Activated CD8-positive, alpha-beta memory T cell treated with anti-CD3 and anti-CD28 coated beads for 36 hours (primary cell): ENCODE measurements around the gene RNF223. TPM values are rescaled to one million over a fixed set of nuclear protein-coding genes. Genes with fewer than 3 reads are reported as not detected.
"Not testable (repeated sequence)": the region's sequence is repeated elsewhere in the genome, so short reads cannot be mapped to it uniquely, and the experiment has no call there.

Experiments
- CTCF ChIA-PET: fragments of 350-600 bp; sonication (Branson Sonifier 250); formaldehyde crosslinking; loops from one replicate; lab custom pipeline; 2021; ENCODE audit warnings: antibody characterized with exemption; lab: Charles Lee
- POLR2A ChIA-PET: fragments of 350-600 bp; sonication (Branson Sonifier 250); formaldehyde crosslinking; loops from one replicate; lab custom pipeline; 2021; ENCODE audit warnings: antibody characterized with exemption; lab: Charles Lee
- total RNA-seq, 2 experiments: library from RNA; stranded (reverse); gene quantifications; one replicate each; pipeline ENCODE4 v1.2.3, GENCODE V29; 2021

RNF223 gene
- total RNA-seq, 2 experiments from 2014 or later, result not detected

- ChIA-PET POLR2A (no interaction called here), CTCF (no interaction called here)
These were observed 7.5 kb downstream of the RNF223 start for GRCh38 chr1:1066403-1067283.

GRCh38 chr1:1065940-1066304, 8.2 kb downstream of the RNF223 start:
- CTCF ChIA-PET, POLR2A ChIA-PET: not testable (repeated sequence)

- POLR2A ChIA-PET, result interaction anchor here (1.3 kb wide), 1 partner anchor 81 kb away, joined by 3 read pairs; no protein-coding TSS in a partner anchor
- CTCF ChIA-PET, result no interaction called here
These were observed 8.7 kb downstream of the RNF223 start for GRCh38 chr1:1065265-1065939.

- POLR2A ChIA-PET, result interaction anchor here (0.5 to 1.9 kb wide), 8 partner anchors 24 to 239 kb away, joined by 3 to 18 read pairs (median 4); no protein-coding TSS in a partner anchor
- CTCF ChIA-PET, result interaction anchor here (0.6 to 2.8 kb wide), 15 partner anchors 9 to 227 kb away, joined by 3 to 32 read pairs (median 5); partner anchors contain the start of genes AGRN, ISG15, PERM1 and RNF223
These were observed 9.9 kb downstream of the RNF223 start for GRCh38 chr1:1063945-1064831.

- POLR2A ChIA-PET, result interaction anchor here (0.9 to 1.9 kb wide), 6 partner anchors 23 to 144 kb away, joined by 3 to 18 read pairs (median 4); no protein-coding TSS in a partner anchor
- CTCF ChIA-PET, result interaction anchor here (0.6 to 2.8 kb wide), 15 partner anchors 10 to 227 kb away, joined by 3 to 32 read pairs (median 5); partner anchors contain the start of genes AGRN, ISG15, PERM1 and RNF223
These were observed 10.7 kb downstream of the RNF223 start for GRCh38 chr1:1063261-1063944.

- CTCF ChIA-PET, result interaction anchor here (1.2 to 2.8 kb wide), 5 partner anchors 17 to 69 kb away, joined by 3 to 32 read pairs (median 5); no protein-coding TSS in a partner anchor
- POLR2A ChIA-PET, result interaction anchor here (1.0 to 1.9 kb wide), 2 partner anchors 22 to 30 kb away, joined by 3 to 18 read pairs; no protein-coding TSS in a partner anchor
These were observed 11.6 kb downstream of the RNF223 start for GRCh38 chr1:1062348-1063163.

- POLR2A ChIA-PET, result no interaction called here
- CTCF ChIA-PET, result interaction anchor here (1.2 to 2.8 kb wide), 2 partner anchors 22 to 60 kb away, joined by 3 to 32 read pairs; no protein-coding TSS in a partner anchor
These were observed 12.3 kb downstream of the RNF223 start for GRCh38 chr1:1061682-1062345.

- ChIA-PET CTCF (interaction anchor here (1.4 to 2.0 kb wide), 4 partner anchors 13 to 58 kb away, joined by 3 to 5 read pairs (median 4); partner anchors contain the start of gene ISG15), POLR2A (no interaction called here)
These were observed 13.7 kb downstream of the RNF223 start for GRCh38 chr1:1060281-1061000.

GRCh38 chr1:1059494-1060280, 14.4 kb downstream of the RNF223 start:
- CTCF ChIA-PET, result interaction anchor here (1.0 to 3.0 kb wide), 9 partner anchors 11 to 58 kb away, joined by 3 to 15 read pairs (median 5); partner anchors contain the start of gene ISG15
- POLR2A ChIA-PET, result no interaction called here

- CTCF ChIA-PET, result interaction anchor here (0.7 to 3.0 kb wide), 8 partner anchors 11 to 57 kb away, joined by 3 to 15 read pairs (median 5); partner anchors contain the start of gene ISG15
- POLR2A ChIA-PET, result interaction anchor here (0.6 kb wide), 1 partner anchor 19 kb away, joined by 3 read pairs; no protein-coding TSS in a partner anchor
These were observed 15.1 kb downstream of the RNF223 start for GRCh38 chr1:1058921-1059493.

GRCh38 chr1:1058088-1058905, 15.8 kb downstream of the RNF223 start:
- ChIA-PET POLR2A (interaction anchor here (0.6 to 0.9 kb wide), 2 partner anchors 18 to 540 kb away, joined by 3 read pairs; no protein-coding TSS in a partner anchor), CTCF (interaction anchor here (0.7 to 3.0 kb wide), 7 partner anchors 12 to 56 kb away, joined by 3 to 15 read pairs (median 5); no protein-coding TSS in a partner anchor)

GRCh38 chr1:1057769-1058087, 16.4 kb downstream of the RNF223 start:
- CTCF ChIA-PET, result interaction anchor here (1.4 to 3.0 kb wide), 3 partner anchors 13 to 39 kb away, joined by 4 to 15 read pairs (median 6); no protein-coding TSS in a partner anchor
- POLR2A ChIA-PET, result interaction anchor here (0.9 kb wide), 1 partner anchor 541 kb away, joined by 3 read pairs; no protein-coding TSS in a partner anchor

- ChIA-PET CTCF (no interaction called here), POLR2A (no interaction called here)
These were observed 18.0 kb downstream of the RNF223 start for GRCh38 chr1:1055841-1056736.
